ENCODE data around the gene PLA2G4E.

DNA sequence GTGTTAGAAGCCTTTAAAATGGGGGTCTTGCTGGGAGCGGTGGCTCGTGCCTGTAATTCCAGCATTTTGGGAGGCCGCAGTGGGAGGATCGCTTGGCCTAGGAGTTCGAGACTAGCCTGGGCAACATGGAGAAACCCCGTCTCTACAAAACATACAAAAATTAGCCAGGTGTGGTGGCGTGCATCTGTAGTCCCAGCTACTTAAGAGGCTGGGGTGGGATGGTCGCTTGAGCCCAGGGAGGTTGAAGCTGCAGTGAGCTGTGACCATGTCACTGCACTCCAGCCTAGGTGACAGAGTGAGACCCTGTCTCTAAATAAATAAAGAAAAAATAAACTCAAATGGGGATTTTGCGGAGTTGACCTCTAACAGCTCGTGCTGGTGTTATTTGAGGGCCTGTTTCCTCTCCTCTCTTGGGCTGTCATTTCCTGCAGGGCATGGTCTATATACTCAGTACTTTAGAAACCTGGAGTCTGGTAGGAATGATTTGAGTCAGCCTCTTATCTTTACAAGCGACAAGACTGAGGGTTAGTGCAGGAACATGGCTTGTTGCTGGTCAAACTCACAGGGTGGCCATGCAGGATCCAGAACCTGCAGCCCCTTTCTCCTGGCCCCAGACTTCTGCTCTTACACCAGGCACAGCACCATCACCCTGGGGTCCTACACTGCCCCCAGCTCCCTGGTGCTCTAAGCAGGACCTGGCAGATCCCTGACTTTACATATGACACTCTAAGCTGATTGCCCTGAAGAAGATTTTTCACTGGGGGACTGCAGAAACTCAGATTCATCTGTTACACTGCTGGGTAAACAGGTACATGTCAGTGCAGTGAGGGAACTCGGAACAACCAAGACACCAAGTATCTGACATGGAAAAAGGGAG, 63.6 kb downstream of the PLA2G4E start:
- TF ChIP-seq, protein P1, sequence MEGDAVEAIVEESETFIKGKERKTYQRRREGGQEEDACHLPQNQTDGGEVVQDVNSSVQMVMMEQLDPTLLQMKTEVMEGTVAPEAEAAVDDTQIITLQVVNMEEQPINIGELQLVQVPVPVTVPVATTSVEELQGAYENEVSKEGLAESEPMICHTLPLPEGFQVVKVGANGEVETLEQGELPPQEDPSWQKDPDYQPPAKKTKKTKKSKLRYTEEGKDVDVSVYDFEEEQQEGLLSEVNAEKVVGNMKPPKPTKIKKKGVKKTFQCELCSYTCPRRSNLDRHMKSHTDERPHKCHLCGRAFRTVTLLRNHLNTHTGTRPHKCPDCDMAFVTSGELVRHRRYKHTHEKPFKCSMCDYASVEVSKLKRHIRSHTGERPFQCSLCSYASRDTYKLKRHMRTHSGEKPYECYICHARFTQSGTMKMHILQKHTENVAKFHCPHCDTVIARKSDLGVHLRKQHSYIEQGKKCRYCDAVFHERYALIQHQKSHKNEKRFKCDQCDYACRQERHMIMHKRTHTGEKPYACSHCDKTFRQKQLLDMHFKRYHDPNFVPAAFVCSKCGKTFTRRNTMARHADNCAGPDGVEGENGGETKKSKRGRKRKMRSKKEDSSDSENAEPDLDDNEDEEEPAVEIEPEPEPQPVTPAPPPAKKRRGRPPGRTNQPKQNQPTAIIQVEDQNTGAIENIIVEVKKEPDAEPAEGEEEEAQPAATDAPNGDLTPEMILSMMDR (IDR thresholded peaks at IDR 0.05): no peak
- TF ChIP-seq POLR2AphosphoS5 (IDR thresholded peaks at IDR 0.05) (no peak), POLR2A (IDR thresholded peaks at IDR 0.05) (no peak)

All from breast epithelium (tissue), 3 donors.